ENCODE data around the gene ZNF618. TPM values are rescaled to one million over a fixed set of nuclear protein-coding genes. Genes with fewer than 3 reads are reported as not detected.

Gene ZNF618
- total RNA-seq, 1 donor from 2014 or later = 10.8 TPM

- no peak for DNase-seq
These were observed 58.9 kb downstream of the ZNF618 start for GRCh38 chr9:113934829-113935676.

GRCh38 chr9:113935677-113936380 is 59.7 kb downstream of the ZNF618 start:
- DNase-seq = no peak

- no peak for DNase-seq
These were observed 64.0 kb downstream of the ZNF618 start for GRCh38 chr9:113940077-113940476.

GRCh38 chr9:113941056-113941455 is 64.9 kb downstream of the ZNF618 start:
- no peak for DNase-seq

GRCh38 chr9:113941526-113941925 is 65.4 kb downstream of the ZNF618 start:
- DNase-seq = no peak

- DNase-seq = no peak
These were observed 67.3 kb downstream of the ZNF618 start for GRCh38 chr9:113943112-113944009.

- no peak for DNase-seq
These were observed 69.7 kb downstream of the ZNF618 start for GRCh38 chr9:113945784-113946183.

- no peak for DNase-seq
These were observed 70.5 kb downstream of the ZNF618 start for GRCh38 chr9:113946496-113947115.

GRCh38 chr9:113947941-113948340 is 71.8 kb downstream of the ZNF618 start:
- no peak for DNase-seq

GRCh38 chr9:113948891-113949570 is 72.9 kb downstream of the ZNF618 start:
- no peak for DNase-seq

GRCh38 chr9:113949571-113950078 is 73.5 kb downstream of the ZNF618 start:
- no peak for DNase-seq

GRCh38 chr9:113950195-113951031 is 74.3 kb downstream of the ZNF618 start:
- no peak for DNase-seq

GRCh38 chr9:113951032-113951372 is 74.9 kb downstream of the ZNF618 start:
- DNase-seq = no peak

- no peak for DNase-seq
These were observed 76.6 kb downstream of the ZNF618 start for GRCh38 chr9:113952676-113953075.

GRCh38 chr9:113953531-113953930 is 77.4 kb downstream of the ZNF618 start:
- DNase-seq = no peak

GRCh38 chr9:113954591-113954990 is 78.5 kb downstream of the ZNF618 start:
- no peak for DNase-seq

- DNase-seq = peak; percentile 32
These were observed 79.1 kb downstream of the ZNF618 start for GRCh38 chr9:113955076-113955752.

GRCh38 chr9:113956901-113957300 is 80.8 kb downstream of the ZNF618 start:
- DNase-seq = no peak

GRCh38 chr9:113957351-113957750 is 81.2 kb downstream of the ZNF618 start:
- DNase-seq = no peak

GRCh38 chr9:113957821-113958341 is 81.8 kb downstream of the ZNF618 start:
- peak; percentile 59 for DNase-seq

All from tongue (tissue), 2 donors.